Upper lobe of right lung (tissue), 1 donor: ENCODE results near the gene HEBP1. TPM values are rescaled to one million over a fixed set of nuclear protein-coding genes. Genes with fewer than 3 reads are reported as not detected.

ENCODE experiments used
- ATAC-seq: fragments of 200-7000 bp; cut with Tn5 transposase; one replicate; pipeline ENCODE4 v1.9.1; 2020; ENCODE audit warnings: mild to moderate bottlenecking, moderate library complexity
- DNase-seq: peaks from one replicate; pipeline ENCODE4 v3.0.0-alpha.2; 2020
- H3K27ac ChIP-seq: fragments of 200-600 bp; one replicate; pipeline ENCODE4 v1.8.0; 2022
- H3K27me3 ChIP-seq: fragments of 200-600 bp; one replicate; pipeline ENCODE4 v1.8.0; 2022; ENCODE audit warnings: mild to moderate bottlenecking
- H3K36me3 ChIP-seq: fragments of 200-600 bp; one replicate; pipeline ENCODE4 v1.8.0; 2022
- H3K4me1 ChIP-seq: fragments of 200-600 bp; one replicate; pipeline ENCODE4 v1.8.0; 2022
- H3K4me3 ChIP-seq: fragments of 200-600 bp; one replicate; pipeline ENCODE4 v1.8.0; 2022; ENCODE audit warnings: mild to moderate bottlenecking
- H3K9me3 ChIP-seq: fragments of 200-600 bp; one replicate; pipeline ENCODE4 v1.8.0; 2022
- intact Hi-C: fragments of 100-400 bp; cut with DNase I; formaldehyde crosslinking; loops from one replicate; pipeline ENCODE4 v1.11.0; 2022
- total RNA-seq: library from RNA; stranded (reverse); fragmentation: NEBNext Ultra II Directional; extraction: Animal tissue kit (Norgen Biotek cat#: 25700); gene quantifications from one replicate; pipeline ENCODE4 v1.2.1, GENCODE V29; 2021
- TF ChIP-seq, protein P1 (sequence below): fragments of 200-600 bp; IDR thresholded peaks from one replicate; pipeline ENCODE4 v1.8.0; 2022; ENCODE audit warnings: antibody characterized with exemption
- donor health status: DM: no; HTN: yes; CAD: no; lungs with severe emphysema.

HEBP1 gene
- total RNA-seq, 1 donor from 2014 or later: 86.2 TPM

DNA sequence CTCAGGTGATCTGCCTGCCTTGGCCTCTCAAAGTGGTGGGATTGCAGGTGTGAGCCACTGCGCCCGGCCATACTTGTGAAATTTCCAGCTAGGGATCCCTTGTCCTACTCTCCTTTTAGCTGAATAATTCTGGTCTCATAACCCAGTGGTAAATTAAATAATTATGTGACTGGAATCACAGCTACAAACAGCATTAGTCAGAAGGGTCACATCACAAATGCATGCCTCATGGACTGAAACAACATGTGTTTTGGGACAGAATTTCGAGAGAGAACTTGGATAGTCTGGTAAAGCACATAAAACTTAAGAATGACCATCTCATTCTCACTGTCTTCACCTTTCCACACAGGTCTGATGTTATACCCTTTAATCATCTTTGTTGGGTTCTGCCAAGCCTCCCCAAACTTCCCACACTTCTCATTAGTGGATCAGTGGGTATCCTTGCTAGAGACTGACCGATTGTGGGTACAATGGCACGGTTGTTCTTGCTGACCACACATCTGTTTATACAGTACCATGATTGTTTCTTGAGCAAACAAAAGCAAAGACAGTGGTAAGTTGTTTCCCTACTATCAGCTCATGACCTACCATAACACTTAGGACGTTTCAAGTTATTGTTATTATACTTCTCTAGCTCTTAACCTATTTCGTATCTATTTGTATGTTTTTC, 53.2 kb downstream of the HEBP1 start:
- no peak for ATAC-seq

DNA sequence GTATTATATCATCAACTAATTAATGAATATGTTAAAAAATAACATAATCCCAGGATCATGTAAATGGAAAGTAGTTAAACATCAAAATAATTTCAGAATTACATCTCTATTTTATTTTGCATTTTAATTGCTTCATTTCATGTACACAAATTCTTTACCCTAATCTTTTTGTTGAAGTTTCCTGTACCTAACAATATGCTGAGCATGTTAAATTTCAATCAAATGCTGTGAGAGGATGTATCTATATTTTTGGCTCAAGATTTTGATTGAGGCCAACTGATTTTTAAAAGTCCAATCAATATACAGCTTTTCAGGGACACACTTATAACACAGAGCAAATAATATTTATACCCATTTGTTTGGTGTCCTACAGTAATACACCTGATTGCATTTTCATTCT, 54.5 kb downstream of the HEBP1 start:
- Histone ChIP-seq H3K4me3 (no peak overlapping the region), H3K9me3 (no peaks in the 10 kb centered on the region), H3K27me3 (no peaks in the 10 kb centered on the region), H3K27ac (no peak overlapping the region), H3K36me3 (no peaks in the 10 kb centered on the region), H3K4me1 (peaks cover 7% of the 10 kb centered on the region)
- TF ChIP-seq, protein P1, sequence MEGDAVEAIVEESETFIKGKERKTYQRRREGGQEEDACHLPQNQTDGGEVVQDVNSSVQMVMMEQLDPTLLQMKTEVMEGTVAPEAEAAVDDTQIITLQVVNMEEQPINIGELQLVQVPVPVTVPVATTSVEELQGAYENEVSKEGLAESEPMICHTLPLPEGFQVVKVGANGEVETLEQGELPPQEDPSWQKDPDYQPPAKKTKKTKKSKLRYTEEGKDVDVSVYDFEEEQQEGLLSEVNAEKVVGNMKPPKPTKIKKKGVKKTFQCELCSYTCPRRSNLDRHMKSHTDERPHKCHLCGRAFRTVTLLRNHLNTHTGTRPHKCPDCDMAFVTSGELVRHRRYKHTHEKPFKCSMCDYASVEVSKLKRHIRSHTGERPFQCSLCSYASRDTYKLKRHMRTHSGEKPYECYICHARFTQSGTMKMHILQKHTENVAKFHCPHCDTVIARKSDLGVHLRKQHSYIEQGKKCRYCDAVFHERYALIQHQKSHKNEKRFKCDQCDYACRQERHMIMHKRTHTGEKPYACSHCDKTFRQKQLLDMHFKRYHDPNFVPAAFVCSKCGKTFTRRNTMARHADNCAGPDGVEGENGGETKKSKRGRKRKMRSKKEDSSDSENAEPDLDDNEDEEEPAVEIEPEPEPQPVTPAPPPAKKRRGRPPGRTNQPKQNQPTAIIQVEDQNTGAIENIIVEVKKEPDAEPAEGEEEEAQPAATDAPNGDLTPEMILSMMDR: no peak
- ATAC-seq (no peak), DNase-seq (no peak)
- intact Hi-C loops: no loop called here

More for the DNA sequence above, 53.2 kb downstream of the HEBP1 start:
- no peak overlapping the region for H3K4me3 ChIP-seq
- peaks cover 7% of the 10 kb centered on the region for H3K4me1 ChIP-seq
- H3K27ac ChIP-seq: no peak overlapping the region
- H3K36me3 ChIP-seq: no peaks in the 10 kb centered on the region
- no peaks in the 10 kb centered on the region for H3K27me3 ChIP-seq
- intact Hi-C loops: no loop called here
- no peak for DNase-seq
- TF ChIP-seq, protein P1: no peak
- H3K9me3 ChIP-seq: no peaks in the 10 kb centered on the region

DNA sequence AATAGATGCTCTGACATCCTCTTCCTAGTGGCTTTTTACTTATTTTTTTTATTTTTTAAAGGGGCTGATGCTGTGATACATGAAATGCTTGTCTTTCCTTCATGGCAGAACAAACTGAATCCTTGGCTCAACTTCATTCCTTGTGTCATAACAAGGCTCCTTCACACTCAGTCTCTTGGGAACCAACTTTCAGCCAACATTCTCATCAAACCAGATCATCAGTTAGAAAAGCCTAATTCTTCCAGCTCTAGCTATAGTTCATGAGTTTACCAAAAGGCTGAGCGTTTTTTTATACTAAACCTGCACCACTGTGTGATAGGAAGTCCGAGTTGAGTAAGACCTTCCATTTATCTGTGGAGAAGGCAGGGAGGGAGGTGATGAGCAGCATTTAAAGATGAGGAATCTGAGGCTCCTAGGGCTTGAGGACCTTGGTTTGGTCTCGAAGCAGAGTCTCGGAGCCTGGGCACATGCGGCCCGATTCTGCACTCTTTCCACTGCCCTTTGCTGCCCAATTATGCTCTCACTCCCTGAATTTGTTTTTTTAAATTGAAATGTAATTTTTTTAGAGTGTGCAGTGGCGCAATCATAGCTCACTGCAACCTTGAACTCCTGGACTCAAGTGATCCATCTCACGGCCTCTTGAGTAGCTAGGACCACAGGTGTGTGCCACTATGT, 56.3 kb downstream of the HEBP1 start:
- no peak for DNase-seq
- intact Hi-C loops: no loop called here
- Histone ChIP-seq H3K27me3 (no peaks in the 10 kb centered on the region), H3K9me3 (no peaks in the 10 kb centered on the region), H3K27ac (peak overlapping the region; percentile 17), H3K36me3 (no peaks in the 10 kb centered on the region), H3K4me3 (no peak overlapping the region), H3K4me1 (peaks cover 7% of the 10 kb centered on the region)
- ATAC-seq: no peak
- TF ChIP-seq, protein P1: no peak

DNA sequence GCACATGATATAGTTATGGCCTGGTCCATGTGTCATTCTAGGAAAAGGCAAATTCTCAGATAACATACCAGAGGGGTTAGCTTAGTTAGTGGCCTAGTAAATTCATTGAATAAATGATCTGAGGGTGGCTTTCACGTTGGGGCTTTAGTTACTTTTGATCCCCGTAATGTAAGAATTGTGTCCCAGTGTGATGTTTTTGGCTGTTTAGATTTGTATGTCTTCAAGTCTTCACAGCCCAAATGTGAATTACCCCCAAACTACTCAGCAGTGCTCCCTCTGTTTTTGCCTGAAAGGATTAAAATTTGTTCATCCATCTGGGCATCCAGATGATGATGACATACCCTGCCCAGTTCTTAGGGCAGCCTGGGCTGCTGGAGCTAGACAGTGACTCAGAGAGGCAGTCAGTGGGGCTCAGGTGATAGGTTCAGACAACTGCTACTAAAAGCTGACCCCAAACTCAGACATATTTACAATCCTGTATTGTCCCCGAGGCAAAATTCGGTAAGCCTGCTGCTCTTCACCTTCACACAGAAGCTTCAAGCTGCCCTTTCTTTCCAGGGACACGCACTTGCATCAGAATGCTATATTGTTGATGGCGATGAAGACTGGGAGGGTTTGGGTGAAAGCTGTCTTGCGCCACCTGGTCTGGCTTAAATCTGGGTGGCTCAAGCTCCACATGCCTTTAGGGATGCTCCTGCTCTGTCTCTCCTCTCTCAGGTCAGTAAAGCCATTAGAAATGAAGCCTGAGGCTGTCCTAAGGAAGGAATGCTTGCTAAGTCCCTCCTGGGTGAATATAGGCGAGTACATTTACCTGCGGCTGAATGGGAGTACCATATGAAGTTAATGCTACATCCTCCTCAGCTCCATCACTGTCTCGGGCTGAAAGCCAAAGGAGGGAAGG, 58.4 kb downstream of the HEBP1 start:
- Histone ChIP-seq H3K4me3 (no peak overlapping the region), H3K9me3 (no peaks in the 10 kb centered on the region), H3K27me3 (no peaks in the 10 kb centered on the region), H3K4me1 (peaks cover 7% of the 10 kb centered on the region), H3K36me3 (no peaks in the 10 kb centered on the region), H3K27ac (no peak overlapping the region)
- peak; percentile 20 for ATAC-seq
- DNase-seq: no peak
- TF ChIP-seq, protein P1: no peak
- intact Hi-C loops: no loop called here

DNA sequence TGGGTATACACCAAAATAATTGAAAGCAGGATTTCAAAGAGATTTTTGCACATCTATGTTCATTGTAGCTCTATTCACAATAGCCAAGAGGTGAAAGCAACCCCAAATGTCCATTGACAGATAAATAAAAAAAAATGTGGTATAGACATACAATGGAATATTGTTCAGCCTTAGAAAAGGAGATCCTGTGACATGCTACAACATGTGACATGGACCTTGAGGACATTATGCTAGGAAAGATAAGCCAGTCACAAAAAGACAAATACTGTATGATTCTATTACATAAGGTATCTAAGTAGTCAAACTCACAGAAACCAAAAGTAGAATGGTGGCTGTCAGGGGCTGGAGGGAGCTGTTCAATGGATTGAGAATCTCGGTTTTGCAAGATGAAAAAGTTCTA, 60.2 kb downstream of the HEBP1 start:
- Histone ChIP-seq H3K9me3 (no peaks in the 10 kb centered on the region), H3K4me3 (no peak overlapping the region), H3K4me1 (peaks cover 7% of the 10 kb centered on the region), H3K27me3 (no peaks in the 10 kb centered on the region), H3K36me3 (no peaks in the 10 kb centered on the region), H3K27ac (no peak overlapping the region)
- DNase-seq: no peak
- ATAC-seq: no peak
- TF ChIP-seq, protein P1: no peak
- intact Hi-C loops: no loop called here
